Gastroesophageal sphincter (tissue), 4 donors: ENCODE results near the gene FABP7. TPM values are rescaled to one million over a fixed set of nuclear protein-coding genes. Genes with fewer than 3 reads are reported as not detected.

Experiments
- ATAC-seq: fragments of 150-250 bp; one replicate; pipeline ENCODE4 v1.9.1; 2016; ENCODE audit warnings: mild to moderate bottlenecking, moderate library complexity
- H3K27ac ChIP-seq, 4 donors: fragments of 200-600 bp; sonication (generic) in 3 of 4; 1 replicate in 3 of 4; 2 replicates in 1 of 4; pipeline ENCODE4 v1.5.1; 2016 to 2019
- H3K27me3 ChIP-seq: fragments of 200-600 bp; sonication (generic); one replicate; pipeline ENCODE4 v1.5.1; 2019
- H3K36me3 ChIP-seq, 2 donors: fragments of 200-600 bp; sonication (generic); one replicate each; pipeline ENCODE4 v1.5.1; 2019; ENCODE audit warnings: control low read depth in 1 of 2
- H3K4me1 ChIP-seq, 3 donors: fragments of 200-600 bp; sonication (generic); 1 replicate in 2 of 3; 2 replicates in 1 of 3; pipeline ENCODE4 v1.5.1; 2016 to 2019; ENCODE audit warnings: control low read depth in 2 of 3
- H3K4me3 ChIP-seq, 2 donors: fragments of 200-600 bp; sonication (generic); one replicate each; pipeline ENCODE4 v1.5.1; 2019; ENCODE audit warnings: mild to moderate bottlenecking in 1 of 2, moderate library complexity in 1 of 2
- H3K9me3 ChIP-seq, 3 donors: fragments of 200-600 bp; sonication (generic); one replicate each; pipeline ENCODE4 v1.5.1; 2017 to 2019; ENCODE audit warnings: control low read depth in 2 of 3
- EP300 ChIP-seq: sonication (generic); formaldehyde crosslinking; IDR thresholded peaks from one replicate; pipeline ENCODE4 v1.6.1; 2017; ENCODE audit warnings: antibody characterized with exemption, mild to moderate bottlenecking
- POLR2A ChIP-seq, 2 donors: fragments of 450-650 bp; IDR thresholded peaks; one replicate each; pipeline ENCODE4 v1.6.1; 2017; ENCODE audit warnings: antibody characterized with exemption in 2 of 2, mild to moderate bottlenecking in 2 of 2, moderate library complexity in 1 of 2
- POLR2AphosphoS5 ChIP-seq: sonication (generic); formaldehyde crosslinking; IDR thresholded peaks from one replicate; pipeline ENCODE4 v1.6.1; 2017; ENCODE audit warnings: antibody characterized with exemption
- WGBS, 2 donors: methylation state at CpG; one replicate each; pipeline ENCODE4 v1.1.5; 2018; ENCODE audit warnings: low coverage in 1 of 2; 5-methylcytosine and 5-hydroxymethylcytosine counted together
- total RNA-seq, 4 donors: library from RNA; depleted of rRNA; stranded (reverse); fragments of >200 nt; gene quantifications; one replicate each; pipeline ENCODE4 v1.1.0, GENCODE V29; 2016
- TF ChIP-seq, protein P1 (sequence below), 4 experiments: fragments of 200-600 bp in 2 of 4; fragments of 450-650 bp in 2 of 4; sonication (generic) in 1 of 4; IDR thresholded peaks; one replicate each; pipeline ENCODE4 v1.5.1; 2017 to 2019; ENCODE audit warnings: antibody characterized with exemption in 4 of 4, mild to moderate bottlenecking in 2 of 4, moderate library complexity in 2 of 4

The FABP7 gene
- total RNA-seq, 4 donors from 2014 or later = 0.15 TPM; not detected in 3

DNA sequence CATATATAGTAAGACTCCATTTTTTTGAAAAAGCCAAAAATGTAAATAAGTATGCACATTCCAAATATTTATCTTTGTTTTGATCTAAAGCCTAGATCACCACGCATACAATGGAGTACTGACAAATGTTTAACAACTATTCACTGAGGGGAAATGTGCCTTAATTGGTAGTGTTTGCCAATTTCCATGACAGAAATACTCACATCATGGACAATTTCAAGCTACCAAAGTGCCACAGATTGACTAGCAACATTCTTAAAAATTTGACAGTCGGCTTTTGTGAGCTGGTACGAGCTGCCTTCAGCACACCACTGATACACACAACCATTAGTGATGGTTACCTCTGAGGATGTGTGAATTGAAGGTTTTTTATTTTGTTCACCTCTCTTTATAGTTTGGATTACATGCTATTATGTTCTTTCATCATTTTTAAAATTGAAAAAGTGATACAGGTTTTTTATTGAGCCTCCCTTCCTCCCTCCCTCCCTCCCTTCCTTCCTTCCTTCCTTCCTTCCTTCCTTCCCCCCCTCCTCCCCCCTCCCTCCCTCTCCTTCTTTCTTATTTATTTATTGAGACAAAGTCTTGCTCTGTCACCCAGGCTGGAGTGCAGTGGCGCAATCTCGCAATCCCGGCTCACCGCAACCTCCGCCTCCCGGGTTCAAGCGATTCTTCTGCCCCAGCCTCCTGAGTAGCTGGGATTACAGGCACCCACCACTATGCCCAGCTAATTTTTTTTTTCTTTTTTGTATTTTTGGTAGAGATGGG is 28.8 kb downstream of the FABP7 start:
- WGBS, 2 donors = 81 to 91% methylated on average over 3 of the region's 10 CpGs
- no peak for ATAC-seq

DNA sequence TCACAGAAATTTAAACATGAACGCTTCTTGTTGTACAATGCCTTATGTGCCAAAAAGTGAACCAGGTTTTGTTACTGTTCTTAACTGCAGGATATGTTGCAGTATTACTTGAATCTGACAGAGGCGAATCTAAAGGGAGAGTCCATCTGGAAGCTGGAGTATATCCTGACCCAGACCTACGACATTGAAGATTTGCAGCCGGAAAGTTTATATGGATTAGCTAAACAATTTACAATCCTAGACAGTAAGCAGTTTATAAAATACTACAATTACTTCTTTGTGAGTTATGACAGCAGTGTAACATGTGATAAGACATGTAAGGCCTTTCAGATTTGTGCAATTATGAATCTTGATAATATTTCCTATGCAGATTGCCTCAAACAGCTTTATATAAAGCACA is 29.5 kb downstream of the FABP7 start:
- Histone ChIP-seq H3K4me1 (no peaks in the 10 kb centered on the region), H3K36me3 (peaks cover 0 to 20% of the 10 kb centered on the region in 2 donors), H3K27me3 (no peaks in the 10 kb centered on the region), H3K27ac (no peak overlapping the region), H3K4me3 (no peak overlapping the region), H3K9me3 (no peaks in the 10 kb centered on the region)
- TF ChIP-seq, protein P1, sequence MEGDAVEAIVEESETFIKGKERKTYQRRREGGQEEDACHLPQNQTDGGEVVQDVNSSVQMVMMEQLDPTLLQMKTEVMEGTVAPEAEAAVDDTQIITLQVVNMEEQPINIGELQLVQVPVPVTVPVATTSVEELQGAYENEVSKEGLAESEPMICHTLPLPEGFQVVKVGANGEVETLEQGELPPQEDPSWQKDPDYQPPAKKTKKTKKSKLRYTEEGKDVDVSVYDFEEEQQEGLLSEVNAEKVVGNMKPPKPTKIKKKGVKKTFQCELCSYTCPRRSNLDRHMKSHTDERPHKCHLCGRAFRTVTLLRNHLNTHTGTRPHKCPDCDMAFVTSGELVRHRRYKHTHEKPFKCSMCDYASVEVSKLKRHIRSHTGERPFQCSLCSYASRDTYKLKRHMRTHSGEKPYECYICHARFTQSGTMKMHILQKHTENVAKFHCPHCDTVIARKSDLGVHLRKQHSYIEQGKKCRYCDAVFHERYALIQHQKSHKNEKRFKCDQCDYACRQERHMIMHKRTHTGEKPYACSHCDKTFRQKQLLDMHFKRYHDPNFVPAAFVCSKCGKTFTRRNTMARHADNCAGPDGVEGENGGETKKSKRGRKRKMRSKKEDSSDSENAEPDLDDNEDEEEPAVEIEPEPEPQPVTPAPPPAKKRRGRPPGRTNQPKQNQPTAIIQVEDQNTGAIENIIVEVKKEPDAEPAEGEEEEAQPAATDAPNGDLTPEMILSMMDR (IDR thresholded peaks at IDR 0.05) = no peak
- no peak for TF ChIP-seq EP300
- no peak for TF ChIP-seq POLR2A (IDR thresholded peaks at IDR 0.05)
- TF ChIP-seq POLR2AphosphoS5 = no peak
- 40 to 50% methylated on average over 4 of the region's 4 CpGs for WGBS, 2 donors
- ATAC-seq = no peak

More for the DNA sequence above, 28.8 kb downstream of the FABP7 start:
- no peak overlapping the region for H3K27ac ChIP-seq
- no peaks in the 10 kb centered on the region for H3K9me3 ChIP-seq
- no peak overlapping the region for H3K4me3 ChIP-seq
- H3K36me3 ChIP-seq = peaks cover 0 to 20% of the 10 kb centered on the region in 2 donors
- no peaks in the 10 kb centered on the region for H3K27me3 ChIP-seq
- TF ChIP-seq EP300 (no peak), POLR2A (IDR thresholded peaks at IDR 0.05) (no peak), POLR2AphosphoS5 (no peak)
- TF ChIP-seq, protein P1 (IDR thresholded peaks at IDR 0.05) = no peak
- H3K4me1 ChIP-seq = no peaks in the 10 kb centered on the region

- H3K4me3 ChIP-seq = no peak overlapping the region
- H3K27me3 ChIP-seq = no peaks in the 10 kb centered on the region
- H3K36me3 ChIP-seq = peaks cover 0 to 20% of the 10 kb centered on the region in 2 donors
- no peak for ATAC-seq
- no peaks in the 10 kb centered on the region for H3K4me1 ChIP-seq
- H3K9me3 ChIP-seq = no peaks in the 10 kb centered on the region
- WGBS, 2 donors = 91 to 100% methylated on average over 2 of the region's 2 CpGs
- H3K27ac ChIP-seq = no peak overlapping the region
- TF ChIP-seq, protein P1 (IDR thresholded peaks at IDR 0.05) = no peak
- no peak for TF ChIP-seq POLR2A (IDR thresholded peaks at IDR 0.05)
- TF ChIP-seq EP300 = no peak
- TF ChIP-seq POLR2AphosphoS5 = no peak
Observed at GRCh38 chr6:122809691-122810090, 30.2 kb downstream of the FABP7 start.

DNA sequence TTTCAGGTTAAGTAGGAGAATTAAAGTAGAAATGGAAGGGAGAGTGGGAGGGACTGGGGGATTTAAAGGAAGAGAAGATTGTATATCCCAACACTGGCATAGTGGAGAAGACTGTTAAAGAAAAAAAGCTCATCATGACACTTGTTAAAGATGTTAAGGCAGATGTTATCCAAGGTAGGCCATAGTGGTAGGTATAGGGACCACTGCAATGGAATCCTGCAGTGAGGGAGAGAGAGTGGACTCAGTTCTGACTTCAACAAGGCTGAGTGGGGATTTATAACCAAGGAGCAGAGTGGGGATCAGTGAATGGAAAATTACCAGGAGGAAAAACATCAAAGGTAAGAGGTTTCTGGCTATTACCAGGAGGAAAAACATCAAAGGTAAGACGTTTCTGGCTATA is 30.7 kb downstream of the FABP7 start:
- no peak for ATAC-seq
- no peak overlapping the region for H3K4me3 ChIP-seq
- no peaks in the 10 kb centered on the region for H3K4me1 ChIP-seq
- no peaks in the 10 kb centered on the region for H3K9me3 ChIP-seq
- H3K27me3 ChIP-seq = no peaks in the 10 kb centered on the region
- TF ChIP-seq EP300 (no peak), POLR2AphosphoS5 (no peak), POLR2A (IDR thresholded peaks at IDR 0.05) (no peak)
- TF ChIP-seq, protein P1 (IDR thresholded peaks at IDR 0.05) = no peak
- no peak overlapping the region for H3K27ac ChIP-seq
- peaks cover 0 to 15% of the 10 kb centered on the region in 2 donors for H3K36me3 ChIP-seq
- WGBS, 2 donors = 86 to 100% methylated on average over 1 of the region's 1 CpG

GRCh38 chr6:122817358-122817757 is 37.8 kb downstream of the FABP7 start:
- H3K36me3 ChIP-seq = no peaks in the 10 kb centered on the region
- no peaks in the 10 kb centered on the region for H3K4me1 ChIP-seq
- TF ChIP-seq, protein P1 (IDR thresholded peaks at IDR 0.05) = no peak
- TF ChIP-seq POLR2A (IDR thresholded peaks at IDR 0.05) = no peak
- no peak for TF ChIP-seq POLR2AphosphoS5
- no peak for TF ChIP-seq EP300
- no peak overlapping the region for H3K4me3 ChIP-seq
- no peaks in the 10 kb centered on the region for H3K9me3 ChIP-seq
- 74 to 97% methylated on average over 2 of the region's 2 CpGs for WGBS, 2 donors
- no peak overlapping the region for H3K27ac ChIP-seq
- ATAC-seq = no peak
- no peaks in the 10 kb centered on the region for H3K27me3 ChIP-seq
